ENCODE results near the gene CEND1.

Gene CEND1

DNA sequence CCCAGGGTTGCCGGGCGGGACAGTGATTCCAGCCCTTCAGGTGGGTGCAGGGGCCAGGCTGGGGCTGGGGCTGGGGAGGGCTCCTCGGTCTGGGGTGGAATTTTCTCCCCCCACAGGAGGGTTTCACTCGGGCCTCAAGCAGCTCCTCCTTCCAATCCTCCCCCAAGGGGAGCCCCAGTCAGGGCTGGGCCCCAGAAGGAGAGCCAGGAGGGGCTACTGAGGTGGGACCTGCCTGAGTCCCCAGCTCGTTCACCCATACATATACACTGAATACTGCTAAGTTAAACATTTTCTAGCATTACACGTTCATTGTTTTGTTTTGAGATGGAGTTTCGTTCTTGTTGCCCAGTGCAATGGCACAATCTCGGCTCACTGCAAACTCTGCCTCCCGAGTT lies 36.3 kb upstream of the CEND1 start:
- Mint-ChIP-seq H3K9me3 (no peaks in the 10 kb centered on the region), H3K4me1 (peaks cover 23% of the 10 kb centered on the region), H3K4me3 (peak overlapping the region; percentile 69), H3K36me3 (ENCODE audit: low read depth) (peaks cover 14% of the 10 kb centered on the region), H3K27ac (no peak overlapping the region), H3K27me3 (ENCODE audit: low read depth, poor library complexity) (peaks cover 59% of the 10 kb centered on the region)
- TF ChIP-seq, protein P1, sequence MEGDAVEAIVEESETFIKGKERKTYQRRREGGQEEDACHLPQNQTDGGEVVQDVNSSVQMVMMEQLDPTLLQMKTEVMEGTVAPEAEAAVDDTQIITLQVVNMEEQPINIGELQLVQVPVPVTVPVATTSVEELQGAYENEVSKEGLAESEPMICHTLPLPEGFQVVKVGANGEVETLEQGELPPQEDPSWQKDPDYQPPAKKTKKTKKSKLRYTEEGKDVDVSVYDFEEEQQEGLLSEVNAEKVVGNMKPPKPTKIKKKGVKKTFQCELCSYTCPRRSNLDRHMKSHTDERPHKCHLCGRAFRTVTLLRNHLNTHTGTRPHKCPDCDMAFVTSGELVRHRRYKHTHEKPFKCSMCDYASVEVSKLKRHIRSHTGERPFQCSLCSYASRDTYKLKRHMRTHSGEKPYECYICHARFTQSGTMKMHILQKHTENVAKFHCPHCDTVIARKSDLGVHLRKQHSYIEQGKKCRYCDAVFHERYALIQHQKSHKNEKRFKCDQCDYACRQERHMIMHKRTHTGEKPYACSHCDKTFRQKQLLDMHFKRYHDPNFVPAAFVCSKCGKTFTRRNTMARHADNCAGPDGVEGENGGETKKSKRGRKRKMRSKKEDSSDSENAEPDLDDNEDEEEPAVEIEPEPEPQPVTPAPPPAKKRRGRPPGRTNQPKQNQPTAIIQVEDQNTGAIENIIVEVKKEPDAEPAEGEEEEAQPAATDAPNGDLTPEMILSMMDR (IDR thresholded peaks at IDR 0.05) = no peak
- no peak for DNase-seq

- no peaks in the 10 kb centered on the region for H3K9me3 Mint-ChIP-seq
- H3K36me3 Mint-ChIP-seq (ENCODE audit: low read depth) = peaks cover 14% of the 10 kb centered on the region
- H3K27ac Mint-ChIP-seq = no peak overlapping the region
- H3K4me3 Mint-ChIP-seq = no peak overlapping the region
- H3K4me1 Mint-ChIP-seq = peaks cover 26% of the 10 kb centered on the region
- TF ChIP-seq, protein P1 (IDR thresholded peaks at IDR 0.05) = no peak
- DNase-seq = no peak
- peaks cover 53% of the 10 kb centered on the region for H3K27me3 Mint-ChIP-seq (ENCODE audit: low read depth, poor library complexity)
These were observed 35.7 kb upstream of the CEND1 start for GRCh38 chr11:825366-826226.

DNA sequence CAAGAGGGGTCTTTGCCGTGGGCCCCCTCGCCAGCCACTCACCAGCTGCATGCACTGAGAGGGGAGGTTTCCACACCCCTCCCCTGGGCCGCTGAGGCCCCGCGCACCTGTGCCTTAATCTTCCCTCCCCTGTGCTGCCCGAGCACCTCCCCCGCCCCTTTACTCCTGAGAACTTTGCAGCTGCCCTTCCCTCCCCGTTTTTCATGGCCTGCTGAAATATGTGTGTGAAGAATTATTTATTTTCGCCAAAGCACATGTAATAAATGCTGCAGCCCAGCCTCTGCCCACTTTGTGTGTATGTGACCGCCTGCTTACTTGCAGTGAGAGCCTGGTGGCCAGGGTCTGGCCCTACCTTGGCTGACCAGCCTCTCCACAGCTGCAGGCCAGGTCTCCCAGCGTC lies 35.1 kb upstream of the CEND1 start:
- H3K27me3 Mint-ChIP-seq (ENCODE audit: low read depth, poor library complexity) = peaks cover 47% of the 10 kb centered on the region
- TF ChIP-seq, protein P1 (IDR thresholded peaks at IDR 0.05) = no peak
- H3K4me3 Mint-ChIP-seq = no peak overlapping the region
- H3K36me3 Mint-ChIP-seq (ENCODE audit: low read depth) = peaks cover 14% of the 10 kb centered on the region
- no peaks in the 10 kb centered on the region for H3K9me3 Mint-ChIP-seq
- no peak for DNase-seq
- H3K4me1 Mint-ChIP-seq = peaks cover 26% of the 10 kb centered on the region
- H3K27ac Mint-ChIP-seq = no peak overlapping the region

DNA sequence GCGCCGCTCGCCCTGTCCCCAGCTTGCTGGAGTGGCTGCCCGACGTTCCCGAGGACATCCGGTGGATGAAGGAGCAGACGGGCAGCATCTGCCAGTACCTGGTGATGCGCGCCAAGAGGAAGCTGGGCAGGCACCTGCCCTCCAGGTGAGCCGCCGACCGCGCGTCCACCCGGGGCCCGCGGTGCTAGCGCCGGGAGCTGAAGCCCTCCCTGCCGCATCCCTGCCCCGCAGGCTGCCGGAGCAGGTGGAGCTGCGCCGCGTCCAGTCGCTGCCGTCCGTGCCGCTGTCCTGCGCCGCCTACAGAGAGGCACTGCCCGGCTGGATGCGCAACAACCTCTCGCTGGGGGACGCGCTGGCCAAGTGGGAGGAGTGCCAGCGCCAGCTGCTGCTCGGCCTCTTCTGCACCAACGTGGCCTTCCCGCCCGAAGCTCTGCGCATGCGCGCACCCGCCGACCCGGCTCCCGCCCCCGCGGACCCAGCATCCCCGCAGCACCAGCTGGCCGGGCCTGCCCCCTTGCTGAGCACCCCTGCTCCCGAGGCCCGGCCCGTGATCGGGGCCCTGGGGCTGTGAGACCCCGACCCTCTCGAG lies 34.5 kb upstream of the CEND1 start:
- TF ChIP-seq, protein P1 (IDR thresholded peaks at IDR 0.05) = no peak
- Mint-ChIP-seq H3K27me3 (ENCODE audit: low read depth, poor library complexity) (peaks cover 41% of the 10 kb centered on the region), H3K4me1 (peaks cover 25% of the 10 kb centered on the region), H3K36me3 (ENCODE audit: low read depth) (peaks cover 14% of the 10 kb centered on the region), H3K27ac (no peak overlapping the region), H3K9me3 (no peaks in the 10 kb centered on the region), H3K4me3 (no peak overlapping the region)
- DNase-seq = no peak

GRCh38 chr11:823441-824291 lies 33.8 kb upstream of the CEND1 start:
- Mint-ChIP-seq H3K27ac (no peak overlapping the region), H3K27me3 (ENCODE audit: low read depth, poor library complexity) (peaks cover 34% of the 10 kb centered on the region), H3K36me3 (ENCODE audit: low read depth) (peaks cover 14% of the 10 kb centered on the region), H3K9me3 (no peaks in the 10 kb centered on the region), H3K4me1 (peaks cover 18% of the 10 kb centered on the region), H3K4me3 (no peak overlapping the region)
- TF ChIP-seq, protein P1 (IDR thresholded peaks at IDR 0.05) = no peak
- no peak for DNase-seq

Measured in nephron progenitor cell (in vitro differentiated cells).